Liver (tissue), 3 donors: Measurements from ENCODE around the gene MAP4K4.

ENCODE experiments used
- JUND ChIP-seq, 2 donors: IDR thresholded peaks; 2 replicates each; pipeline ENCODE4 v1.6.1; 2016; ENCODE audit warnings: antibody characterized with exemption in 2 of 2
- RAD21 ChIP-seq, 2 donors: IDR thresholded peaks; 2 replicates each; pipeline ENCODE4 v1.6.1; 2016; ENCODE audit warnings: antibody characterized with exemption in 2 of 2, mild to moderate bottlenecking in 2 of 2
- RXRA ChIP-seq, 2 donors: IDR thresholded peaks; 2 replicates each; pipeline ENCODE4 v1.6.1; 2017 to 2018; ENCODE audit warnings: antibody characterized with exemption in 2 of 2, mild to moderate bottlenecking in 1 of 2
- TF ChIP-seq, protein P1 (sequence below): fragments of 150-350 bp; IDR thresholded peaks from 2 replicates; pipeline ENCODE4 v1.5.1; 2017; ENCODE audit warnings: improper control_type of control experiment, low read depth, low read length; ENCODE audit not compliant: missing input control
- TF ChIP-seq, protein P2 (sequence below): IDR thresholded peaks from 2 replicates; pipeline ENCODE4 v1.6.1; 2016; ENCODE audit warnings: antibody characterized with exemption
- donor health status: healthy.
- donor health status: healthy.

DNA sequence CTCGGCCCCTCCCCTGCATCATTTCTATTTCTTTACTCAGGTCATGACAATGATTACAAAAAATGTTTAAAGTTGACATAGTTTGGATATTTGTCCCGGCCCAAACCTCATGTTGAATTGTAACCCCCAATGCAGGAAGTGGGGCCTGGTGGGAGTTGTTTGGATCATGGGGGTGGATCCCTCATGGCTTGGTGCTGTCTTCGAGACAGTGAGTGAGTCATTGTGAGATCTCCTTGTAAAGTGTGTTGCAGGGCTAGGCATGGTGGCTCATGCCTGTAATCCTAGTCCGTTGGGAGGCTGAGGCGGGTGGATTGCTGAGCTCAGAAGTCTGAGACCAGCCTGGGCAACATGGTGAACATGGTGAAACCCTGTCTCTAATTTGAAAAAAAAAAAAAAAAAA is 9.2 kb upstream of the MAP4K4 start:
- TF ChIP-seq RAD21 (IDR thresholded peaks at IDR 0.05), result no peak
- TF ChIP-seq, protein P1, sequence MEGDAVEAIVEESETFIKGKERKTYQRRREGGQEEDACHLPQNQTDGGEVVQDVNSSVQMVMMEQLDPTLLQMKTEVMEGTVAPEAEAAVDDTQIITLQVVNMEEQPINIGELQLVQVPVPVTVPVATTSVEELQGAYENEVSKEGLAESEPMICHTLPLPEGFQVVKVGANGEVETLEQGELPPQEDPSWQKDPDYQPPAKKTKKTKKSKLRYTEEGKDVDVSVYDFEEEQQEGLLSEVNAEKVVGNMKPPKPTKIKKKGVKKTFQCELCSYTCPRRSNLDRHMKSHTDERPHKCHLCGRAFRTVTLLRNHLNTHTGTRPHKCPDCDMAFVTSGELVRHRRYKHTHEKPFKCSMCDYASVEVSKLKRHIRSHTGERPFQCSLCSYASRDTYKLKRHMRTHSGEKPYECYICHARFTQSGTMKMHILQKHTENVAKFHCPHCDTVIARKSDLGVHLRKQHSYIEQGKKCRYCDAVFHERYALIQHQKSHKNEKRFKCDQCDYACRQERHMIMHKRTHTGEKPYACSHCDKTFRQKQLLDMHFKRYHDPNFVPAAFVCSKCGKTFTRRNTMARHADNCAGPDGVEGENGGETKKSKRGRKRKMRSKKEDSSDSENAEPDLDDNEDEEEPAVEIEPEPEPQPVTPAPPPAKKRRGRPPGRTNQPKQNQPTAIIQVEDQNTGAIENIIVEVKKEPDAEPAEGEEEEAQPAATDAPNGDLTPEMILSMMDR, result no peak
- TF ChIP-seq RXRA (IDR thresholded peaks at IDR 0.05), result no peak
- TF ChIP-seq, protein P2, sequence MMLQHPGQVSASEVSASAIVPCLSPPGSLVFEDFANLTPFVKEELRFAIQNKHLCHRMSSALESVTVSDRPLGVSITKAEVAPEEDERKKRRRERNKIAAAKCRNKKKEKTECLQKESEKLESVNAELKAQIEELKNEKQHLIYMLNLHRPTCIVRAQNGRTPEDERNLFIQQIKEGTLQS, result no peak
- no peak for TF ChIP-seq JUND (IDR thresholded peaks at IDR 0.05)
